ENCODE measurements around the gene NUAK1. TPM values are rescaled to one million over a fixed set of nuclear protein-coding genes. Genes with fewer than 3 reads are reported as not detected.

The NUAK1 gene
- total RNA-seq, 1 donor from 2014 or later, result 33.6 TPM

DNA sequence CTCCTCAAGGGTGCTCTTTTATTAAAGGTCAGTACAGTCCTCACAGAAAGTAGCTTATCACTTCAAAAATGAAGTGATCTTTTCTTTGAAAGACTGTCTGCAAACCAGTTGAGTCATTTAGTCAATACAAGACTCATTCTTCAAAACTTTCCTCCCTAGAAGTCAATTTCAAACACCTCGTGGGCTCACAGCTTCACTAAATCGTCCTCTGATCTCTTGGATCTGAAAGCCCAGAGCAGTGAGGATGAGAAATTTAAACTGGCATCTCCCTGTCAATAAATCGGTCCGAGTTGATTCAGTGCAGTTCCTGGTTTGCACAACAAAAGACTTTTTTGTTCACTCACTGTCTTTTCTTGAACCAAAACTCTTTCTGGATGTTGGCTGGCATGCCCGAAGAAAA is 44.5 kb downstream of the NUAK1 start:
- intact Hi-C loops (cut with DNase I), result no loop called here
- ATAC-seq (ENCODE audit: poor library complexity) (no peak), DNase-seq (no peak)

DNA sequence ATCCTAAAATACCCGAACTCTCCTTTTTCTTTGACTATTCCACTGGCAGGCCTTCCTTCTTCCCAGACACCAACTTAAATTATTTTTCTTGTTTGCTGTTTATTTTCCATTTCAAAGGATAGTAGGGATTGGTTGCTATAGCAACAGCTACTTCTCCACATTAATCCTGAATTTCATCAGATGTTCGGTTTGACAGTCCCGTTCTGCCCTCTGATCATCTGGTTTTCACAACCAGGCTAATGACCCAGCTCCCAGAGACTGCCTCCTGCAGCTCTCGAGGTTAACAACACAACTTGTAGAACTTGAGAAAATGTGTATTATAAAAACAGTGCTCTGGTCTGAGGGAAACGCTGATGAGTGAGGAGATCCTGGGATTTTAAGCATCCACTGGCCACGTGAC is 45.5 kb downstream of the NUAK1 start:
- DNase-seq (no peak), ATAC-seq (ENCODE audit: poor library complexity) (no peak)
- intact Hi-C loops (cut with DNase I), result no loop called here

DNA sequence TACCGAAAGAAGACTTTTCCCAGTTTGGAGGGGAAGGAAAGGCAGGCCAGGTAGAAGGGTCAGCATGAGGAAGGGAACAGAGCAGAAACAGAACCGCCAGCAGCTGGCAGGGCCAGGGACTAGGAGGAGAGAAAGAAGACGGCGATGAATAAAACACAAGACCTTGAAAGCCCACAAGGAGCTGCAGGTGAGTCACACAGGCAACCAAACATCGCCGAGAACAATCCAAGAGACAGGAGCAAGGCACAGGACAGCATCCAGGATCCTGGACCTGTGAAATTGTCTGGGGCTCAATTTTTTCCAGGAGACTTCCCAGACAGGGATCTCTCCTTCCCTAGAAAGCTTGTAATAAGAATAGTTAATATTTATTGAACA is 47.3 kb downstream of the NUAK1 start:
- ATAC-seq (ENCODE audit: poor library complexity) (no peak), DNase-seq (no peak)
- intact Hi-C loops (cut with DNase I), result no loop called here

DNA sequence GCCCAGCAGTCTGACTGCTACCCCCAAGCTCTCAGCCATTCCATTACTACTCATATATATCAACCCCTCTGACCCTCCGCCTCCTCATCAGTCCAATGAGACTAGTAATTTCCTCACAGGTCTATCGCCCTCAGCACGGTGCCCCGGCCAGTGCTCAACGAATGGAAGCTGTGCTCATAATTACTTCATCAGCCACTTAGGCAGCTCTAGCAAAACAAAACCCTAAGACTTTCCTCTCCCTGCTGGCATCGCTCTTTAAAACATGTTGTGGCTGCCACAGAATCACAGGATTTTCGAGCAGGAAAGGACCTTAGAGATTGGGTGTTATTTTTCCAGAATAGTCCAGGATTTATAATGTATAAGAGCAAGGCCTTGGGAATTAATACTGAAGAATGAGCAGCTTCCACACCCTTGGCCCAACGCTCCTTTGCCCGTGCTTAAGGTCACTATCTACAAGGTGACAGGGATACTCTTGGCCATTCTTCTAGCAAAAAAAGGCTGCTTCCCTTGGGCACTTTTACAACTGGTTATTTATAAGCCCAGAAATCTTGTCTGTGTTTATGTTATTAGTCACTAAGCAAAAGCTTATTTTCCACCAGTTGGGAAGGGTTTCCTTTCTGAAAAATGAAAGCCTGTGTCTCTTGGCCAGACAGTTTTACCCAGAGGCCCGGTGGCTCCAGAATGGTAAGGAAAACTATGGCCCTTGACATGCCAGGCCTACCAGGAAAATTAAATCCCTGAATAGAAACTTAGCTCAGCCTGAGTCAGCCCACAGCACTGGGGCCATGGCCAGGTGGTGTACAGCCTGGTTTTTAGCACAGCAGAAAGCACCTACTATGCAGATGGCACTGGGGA is 47.9 kb downstream of the NUAK1 start:
- no peak for DNase-seq
- intact Hi-C loops (cut with DNase I), result no loop called here

DNA sequence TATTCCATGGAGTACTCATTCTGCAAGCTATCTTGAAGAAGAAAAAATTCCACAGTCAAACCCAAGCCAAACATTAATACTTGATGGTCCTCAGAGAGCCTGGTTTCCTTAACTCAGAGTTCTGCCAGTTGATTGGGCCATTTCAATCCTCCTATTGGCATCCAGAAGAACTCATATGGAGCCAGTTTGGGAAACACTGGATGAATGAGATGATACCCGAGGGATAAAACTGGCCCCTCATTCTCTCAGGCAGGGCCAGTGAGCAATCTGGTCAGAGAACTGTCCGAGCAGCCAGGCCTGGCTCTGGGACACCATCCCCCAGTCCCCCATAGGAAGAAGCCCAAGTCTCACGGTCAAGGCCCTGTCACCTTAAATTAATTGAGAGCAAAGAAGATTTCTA is 48.8 kb downstream of the NUAK1 start:
- intact Hi-C loops (cut with DNase I), result loop anchor here (10.0 kb wide), 1 partner anchor 45 kb away; the partner anchor contains the start of gene NUAK1
- peak; percentile 48 for ATAC-seq (ENCODE audit: poor library complexity)
- DNase-seq, result no peak

More for the DNA sequence above, 47.9 kb downstream of the NUAK1 start:
- ATAC-seq (ENCODE audit: poor library complexity), result peak; percentile 64

DNA sequence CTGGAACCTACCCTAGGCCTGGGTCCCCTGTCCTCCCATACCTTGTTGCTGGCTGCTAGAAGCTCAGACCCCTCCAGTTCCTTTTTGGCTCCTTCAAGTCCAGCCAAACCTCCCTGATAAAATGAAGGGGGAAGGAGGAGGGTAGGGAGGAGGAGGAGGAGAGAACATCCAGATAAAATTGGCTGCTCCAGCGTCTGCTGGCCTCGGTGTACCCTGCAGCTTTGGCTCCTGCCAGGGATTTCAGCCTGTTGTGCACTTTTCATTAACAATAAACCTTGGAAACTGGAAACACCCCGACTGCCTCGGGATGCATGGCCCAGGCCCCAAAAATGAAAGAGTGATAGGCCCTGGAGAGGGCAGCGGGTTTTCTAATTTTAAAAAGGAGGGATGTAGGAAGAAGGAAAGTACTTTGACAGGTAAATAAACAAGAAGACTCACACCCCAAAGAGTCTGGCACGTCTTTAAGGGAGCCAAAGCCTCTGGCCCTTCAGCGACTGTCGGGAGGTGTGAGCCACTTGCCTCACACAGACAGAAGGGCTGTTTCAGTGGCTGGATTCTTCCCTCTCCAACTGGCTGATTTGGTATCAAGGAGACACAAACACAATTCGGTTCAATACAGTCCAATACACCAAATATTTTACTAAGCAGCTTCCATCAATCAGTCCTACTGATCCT is 49.8 kb downstream of the NUAK1 start:
- ATAC-seq (ENCODE audit: poor library complexity) (peak; percentile 32), DNase-seq (no peak)
- intact Hi-C loops (cut with DNase I), result loop anchor here (10.0 kb wide), 1 partner anchor 46 kb away; the partner anchor contains the start of gene NUAK1

DNA sequence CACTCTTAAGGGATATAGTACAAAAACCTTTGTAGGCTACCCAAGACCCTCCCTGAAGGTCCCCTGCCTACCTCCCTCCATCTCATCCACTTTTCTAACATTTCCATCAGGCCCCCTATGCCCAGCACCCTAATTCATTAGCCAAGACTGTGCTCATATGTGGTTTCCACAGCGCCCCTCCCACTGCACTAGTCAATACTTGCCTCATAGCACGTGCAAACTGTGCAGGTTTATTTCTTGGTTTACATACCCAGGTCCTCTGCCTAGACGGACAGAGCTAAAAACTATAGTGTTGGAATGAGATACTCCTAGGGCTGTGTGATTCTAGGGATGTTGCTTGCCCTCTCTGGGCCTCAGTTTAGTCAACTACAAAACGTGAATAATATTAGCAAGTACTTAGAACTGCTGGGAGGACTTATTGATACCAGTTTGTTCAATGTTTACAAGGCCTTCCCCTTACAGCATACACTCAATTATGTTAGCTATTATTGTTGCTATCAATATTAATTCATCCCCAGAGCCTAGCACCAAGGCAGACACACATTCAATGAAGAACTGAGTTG is 50.4 kb downstream of the NUAK1 start:
- DNase-seq (no peak), ATAC-seq (ENCODE audit: poor library complexity) (no peak)
- intact Hi-C loops (cut with DNase I), result loop anchor here (10.0 kb wide), 1 partner anchor 46 kb away; the partner anchor contains the start of gene NUAK1

DNA sequence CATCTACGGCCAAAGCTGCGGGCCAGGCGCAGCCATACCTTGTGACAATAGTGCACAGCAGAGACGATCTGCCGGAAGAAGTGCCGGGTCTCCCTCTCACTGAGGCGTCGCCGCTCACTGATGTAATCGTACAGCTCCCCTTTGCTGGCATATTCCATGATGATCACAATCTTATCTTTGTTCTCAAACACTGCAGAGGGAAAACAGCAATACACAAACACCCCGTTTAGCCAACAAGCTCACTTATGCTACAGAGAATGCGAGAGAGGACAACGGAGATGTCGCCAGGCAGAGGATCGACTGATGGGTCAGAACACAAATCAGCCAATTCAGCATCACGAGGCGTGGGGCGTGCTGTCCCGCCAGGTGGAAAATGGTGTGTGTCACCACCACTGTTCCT is 52.1 kb downstream of the NUAK1 start:
- DNase-seq (no peak), ATAC-seq (ENCODE audit: poor library complexity) (no peak)
- intact Hi-C loops (cut with DNase I), result loop anchor here (10.0 kb wide), 1 partner anchor 48 kb away; the partner anchor contains the start of gene NUAK1

DNA sequence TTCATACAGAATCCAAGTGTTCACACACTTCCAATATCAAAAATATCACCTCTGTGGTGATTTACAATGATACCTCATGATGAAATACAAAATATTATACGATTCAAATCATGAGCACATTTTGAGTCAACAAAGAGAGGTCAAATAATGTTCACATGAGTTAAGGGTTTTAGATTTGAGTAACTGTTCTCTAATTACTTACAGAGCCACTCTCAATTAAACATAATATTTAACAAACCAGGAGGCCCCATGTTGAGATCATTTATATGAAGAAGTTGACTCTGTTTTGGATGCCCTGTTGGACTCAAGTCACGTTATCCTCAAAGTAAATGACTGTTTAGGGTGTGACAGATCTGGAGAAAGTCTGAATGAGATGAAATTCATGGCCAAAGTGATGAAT is 53.5 kb downstream of the NUAK1 start:
- intact Hi-C loops (cut with DNase I), result loop anchor here (10.0 kb wide), 1 partner anchor 50 kb away; the partner anchor contains the start of gene NUAK1
- ATAC-seq (ENCODE audit: poor library complexity) (no peak), DNase-seq (no peak)

DNA sequence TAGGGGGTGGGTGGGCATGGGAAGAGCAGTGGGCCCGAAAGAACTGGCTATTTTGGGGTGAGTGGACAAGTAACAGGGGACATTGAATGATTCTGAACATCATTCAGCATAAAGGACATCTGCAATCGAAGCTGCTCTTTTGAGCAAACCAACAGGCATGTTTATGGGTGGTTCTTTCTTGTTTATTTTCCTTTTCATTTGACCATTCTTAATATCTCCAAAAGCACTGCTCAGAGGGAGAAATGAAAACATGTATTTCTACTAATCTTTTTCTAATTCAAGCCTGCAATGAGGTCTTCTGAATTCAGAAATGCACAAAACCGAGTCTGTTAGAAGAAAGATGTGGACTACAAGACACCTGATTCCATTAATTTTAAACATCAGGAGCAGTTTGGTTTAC is 54.0 kb downstream of the NUAK1 start:
- DNase-seq, result no peak
- intact Hi-C loops (cut with DNase I), result loop anchor here (10.0 kb wide), 1 partner anchor 50 kb away; the partner anchor contains the start of gene NUAK1

DNA sequence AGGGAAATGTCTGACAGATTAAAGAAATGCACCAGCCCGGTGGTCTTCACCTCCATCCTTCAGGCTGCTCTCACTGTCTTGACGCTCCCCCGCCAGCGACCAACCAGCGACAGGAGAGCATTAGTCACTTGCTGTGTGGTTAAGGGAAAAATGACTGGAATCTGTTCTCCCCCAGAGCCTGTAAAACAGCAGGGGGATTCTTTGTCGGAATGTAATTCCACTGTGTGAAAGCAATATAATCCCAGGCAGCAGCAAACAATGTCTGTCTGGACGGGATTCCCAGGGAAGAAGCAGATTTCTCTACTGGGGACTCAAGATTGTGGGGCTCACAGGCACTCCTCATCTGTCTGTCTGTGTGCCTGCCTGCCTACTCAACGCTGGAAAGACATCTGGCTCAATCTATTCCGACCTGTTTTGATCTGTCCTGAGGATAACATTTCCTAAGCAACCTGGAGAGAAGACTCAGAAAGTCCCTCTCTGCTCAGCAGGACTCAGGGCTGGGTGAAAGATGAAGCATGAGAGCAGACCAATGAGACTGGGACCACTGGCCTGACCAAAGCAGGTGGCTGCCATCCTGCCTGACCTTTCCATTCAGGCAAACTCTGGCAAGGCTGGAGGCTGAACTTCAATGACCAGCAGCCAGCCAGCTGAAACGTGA is 54.6 kb downstream of the NUAK1 start:
- no peak for DNase-seq
- intact Hi-C loops (cut with DNase I), result loop anchor here (10.0 kb wide), 1 partner anchor 51 kb away; the partner anchor contains the start of gene NUAK1
- no peak for ATAC-seq (ENCODE audit: poor library complexity)

More for the DNA sequence above, 54.0 kb downstream of the NUAK1 start:
- no peak for ATAC-seq (ENCODE audit: poor library complexity)

DNA sequence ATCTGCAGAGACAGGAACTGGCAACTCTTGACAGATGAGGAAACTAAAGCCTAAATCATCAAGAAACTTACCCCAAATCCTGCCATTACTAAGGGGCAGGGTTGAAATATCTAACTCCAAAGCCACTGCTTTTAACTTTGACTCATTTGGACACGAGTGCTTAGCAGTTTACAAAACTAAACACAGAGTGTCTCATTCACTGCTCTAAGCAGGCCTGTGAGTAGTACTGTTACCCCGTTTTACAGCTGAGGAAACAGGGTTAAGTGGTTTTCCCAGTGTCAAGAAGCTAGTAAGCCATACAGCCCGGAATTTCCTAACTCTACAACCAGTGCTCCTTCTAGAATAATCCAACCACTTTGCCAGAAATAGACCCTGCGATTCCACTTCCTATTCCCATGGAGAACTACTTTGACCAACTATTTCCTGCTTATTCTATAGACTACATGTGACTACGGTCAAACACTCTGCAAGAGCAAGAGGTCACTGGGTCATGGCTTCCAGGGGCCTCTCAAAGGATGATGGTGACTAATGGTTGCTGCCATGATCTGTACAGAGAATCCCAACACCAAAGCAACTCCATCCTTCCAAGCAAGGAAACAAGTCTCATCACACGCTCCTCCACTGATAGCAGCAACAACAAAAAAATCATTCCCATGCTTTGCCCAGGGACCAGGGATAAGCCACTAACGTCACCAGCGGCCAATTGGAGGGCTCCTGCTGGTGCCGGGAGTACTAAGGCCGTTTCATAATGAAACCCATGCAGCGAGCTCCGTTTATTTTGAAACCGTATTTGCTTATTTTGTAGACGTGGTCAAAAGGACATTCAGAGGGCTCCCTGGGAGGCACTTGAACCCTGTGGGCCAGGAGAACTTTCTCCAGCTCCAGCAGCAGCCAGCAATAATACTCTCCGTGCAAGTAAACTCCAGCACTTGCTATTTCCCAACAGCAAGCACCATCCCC is 56.3 kb downstream of the NUAK1 start:
- DNase-seq, result no peak
- ATAC-seq (ENCODE audit: poor library complexity), result no peak
- intact Hi-C loops (cut with DNase I), result loop anchor here (10.0 kb wide), 1 partner anchor 52 kb away; the partner anchor contains the start of gene NUAK1

DNA sequence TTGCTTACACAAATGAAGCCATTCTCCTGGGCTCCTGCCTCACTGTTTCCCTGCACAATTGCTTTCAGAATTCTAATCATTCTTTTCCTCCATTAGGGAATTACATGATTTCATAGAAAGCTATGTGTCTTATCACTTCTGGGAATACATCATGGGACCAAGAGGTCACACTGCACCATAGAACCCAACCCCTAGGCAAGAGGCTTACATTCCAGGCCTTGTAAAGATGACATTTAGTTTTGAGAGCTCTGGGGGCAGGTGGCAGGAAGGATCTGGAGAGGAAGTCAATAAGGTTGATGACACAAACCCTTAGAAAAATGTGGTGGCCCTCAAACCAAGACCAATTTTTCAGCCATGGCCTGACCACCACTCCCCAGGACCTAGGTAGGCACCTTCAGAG is 57.1 kb downstream of the NUAK1 start:
- no peak for ATAC-seq (ENCODE audit: poor library complexity)
- intact Hi-C loops (cut with DNase I), result loop anchor here (10.0 kb wide), 1 partner anchor 53 kb away; the partner anchor contains the start of gene NUAK1

DNA sequence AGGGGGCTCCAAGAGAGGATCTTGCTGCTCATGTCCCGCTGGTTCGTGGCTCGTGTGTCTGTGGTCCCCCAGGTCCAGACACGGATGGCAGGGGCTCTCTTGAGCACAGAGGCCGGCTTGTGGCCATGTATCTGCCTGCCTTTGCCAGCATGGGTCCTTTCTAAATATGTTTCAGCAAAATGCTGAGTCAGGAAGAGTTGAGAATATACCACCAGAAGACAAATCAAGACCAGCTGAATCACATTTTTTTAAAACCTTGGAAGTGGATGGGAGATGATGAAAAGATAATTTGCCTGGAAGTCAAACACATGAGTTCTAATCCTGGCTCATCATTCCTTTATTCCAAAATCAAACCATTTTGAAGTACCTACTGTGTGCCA is 58.0 kb downstream of the NUAK1 start:
- no peak for DNase-seq
- ATAC-seq (ENCODE audit: poor library complexity), result no peak
- intact Hi-C loops (cut with DNase I), result loop anchor here (10.0 kb wide), 1 partner anchor 54 kb away; the partner anchor contains the start of gene NUAK1

More for the DNA sequence above, 57.1 kb downstream of the NUAK1 start:
- DNase-seq, result no peak

DNA sequence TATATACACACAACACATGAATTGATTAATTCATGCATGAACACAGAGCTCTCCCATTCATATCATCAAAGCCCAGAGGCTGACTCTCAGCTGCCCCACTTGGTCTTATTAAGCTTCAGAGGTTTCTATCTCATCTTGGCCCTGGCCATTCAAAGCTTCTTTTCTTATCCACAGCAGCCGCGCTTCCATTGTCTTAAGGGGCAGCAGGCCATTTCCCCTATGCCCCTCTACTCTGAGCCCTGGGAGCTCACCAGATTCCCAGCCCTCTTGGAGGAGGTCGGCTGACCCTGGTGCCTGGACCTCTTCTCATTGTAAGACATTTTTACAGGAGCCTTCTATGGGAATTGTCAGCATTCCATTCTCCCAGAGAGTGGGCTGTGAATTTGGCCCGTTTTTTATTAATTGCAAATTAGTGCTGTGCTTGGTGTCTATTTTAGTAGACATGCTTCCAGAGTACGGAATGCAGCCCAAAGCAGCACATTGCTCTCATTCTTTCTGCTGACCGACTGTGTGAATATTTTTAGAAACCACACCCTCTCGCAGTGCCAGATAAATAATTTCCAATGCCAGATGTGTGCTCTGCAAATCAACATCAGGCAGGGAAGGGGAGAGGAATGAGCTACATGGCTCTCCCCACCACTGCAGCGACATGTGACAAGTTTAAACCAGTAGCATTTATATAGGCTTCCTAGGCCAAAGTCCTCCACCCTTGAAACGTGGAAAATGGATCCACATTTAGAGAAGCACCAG is 58.5 kb downstream of the NUAK1 start:
- ATAC-seq (ENCODE audit: poor library complexity) (peak; percentile 70), DNase-seq (no peak)
- intact Hi-C loops (cut with DNase I), result loop anchor here (10.0 kb wide), 1 partner anchor 55 kb away; the partner anchor contains the start of gene NUAK1

DNA sequence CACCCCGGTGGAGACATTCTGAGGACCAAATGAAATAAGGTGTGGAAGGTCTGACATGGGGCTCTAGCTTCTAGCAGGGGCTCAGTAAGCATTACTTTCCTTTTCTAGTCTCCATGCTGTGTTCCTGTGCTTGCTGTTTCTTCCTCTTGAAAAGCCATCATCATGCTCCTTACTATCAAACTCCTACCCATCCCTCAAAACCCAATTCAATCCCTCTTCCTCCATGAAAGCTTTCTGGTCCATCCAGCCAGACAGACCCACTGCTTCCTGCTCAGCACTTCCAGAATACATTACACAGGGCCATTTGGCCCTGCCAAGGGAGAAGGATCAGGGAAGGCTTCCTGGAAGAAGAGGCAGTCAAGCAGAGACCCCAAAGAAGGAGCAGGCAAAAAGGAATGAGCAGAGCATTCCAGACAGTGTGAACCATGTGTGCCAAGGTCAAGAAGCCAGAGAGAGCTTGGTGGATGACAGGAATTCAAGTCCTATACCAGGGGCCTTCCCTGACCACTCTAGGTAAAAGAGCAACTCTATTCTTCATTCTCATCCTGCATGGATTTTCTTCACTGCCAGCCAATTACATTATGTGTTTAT is 59.5 kb downstream of the NUAK1 start:
- ATAC-seq (ENCODE audit: poor library complexity), result no peak
- no peak for DNase-seq
- intact Hi-C loops (cut with DNase I), result no loop called here
